ENCODE measurements around the gene BCKDK.

Gene BCKDK

GRCh38 chr16:31108794-31109558 lies 790 bp downstream of the BCKDK start:
- H3K36me3 ChIP-seq (ENCODE audit: control insufficient read depth, low read length): peaks cover 48% of the 10 kb centered on the region
- peak overlapping the region; percentile 92 for H3K4me3 ChIP-seq (ENCODE audit: low read length)
- H3K4me1 ChIP-seq (ENCODE audit: control insufficient read depth, low read length): peaks cover 25% of the 10 kb centered on the region
- peak overlapping the region; percentile 99 for H3K4me2 ChIP-seq (ENCODE audit: low read length)
- H4K20me1 ChIP-seq (ENCODE audit: control insufficient read depth, insufficient read depth, low read depth, low read length): no peaks in the 10 kb centered on the region
- peak overlapping the region; percentile 36; the same call in 1 of the 2 replicates for H3K27ac ChIP-seq (ENCODE audit: low read depth, low read length)
- H3K9me2 ChIP-seq (replicated peaks; ENCODE audit: control insufficient read depth, low read length): no peaks in the 10 kb centered on the region
- no peak for TF ChIP-seq CTCF (IDR thresholded peaks at IDR 0.05; ENCODE audit: low read depth, low read length, poor library complexity, severe bottlenecking)
- no peak for TF ChIP-seq EZH2phosphoT487 (IDR thresholded peaks at IDR 0.05; ENCODE audit: borderline replicate concordance, low read length)
- peaks cover 20% of the 10 kb centered on the region for H3K79me2 ChIP-seq (ENCODE audit: control insufficient read depth, low read length)
- H3K27me3 ChIP-seq (ENCODE audit: control insufficient read depth, low read length): no peaks in the 10 kb centered on the region
- no peaks in the 10 kb centered on the region for H3K9me3 ChIP-seq (ENCODE audit: control insufficient read depth, insufficient read depth, low read length)
- peaks cover 9% of the 10 kb centered on the region for H3F3A ChIP-seq (ENCODE audit: control insufficient read depth, insufficient read depth)

GRCh38 chr16:31109622-31110021 lies 1.4 kb downstream of the BCKDK start:
- Histone ChIP-seq H3K27me3 (ENCODE audit: control insufficient read depth, low read length) (no peaks in the 10 kb centered on the region), H3K4me2 (ENCODE audit: low read length) (peak overlapping the region; percentile 99; the same call in 1 of the 2 replicates), H4K20me1 (ENCODE audit: control insufficient read depth, insufficient read depth, low read depth, low read length) (no peaks in the 10 kb centered on the region), H3K27ac (ENCODE audit: low read depth, low read length) (no peak overlapping the region), H3K9me3 (ENCODE audit: control insufficient read depth, insufficient read depth, low read length) (no peaks in the 10 kb centered on the region), H3K4me3 (ENCODE audit: low read length) (peak overlapping the region; percentile 92; the same call in 1 of the 2 replicates), H3F3A (ENCODE audit: control insufficient read depth, insufficient read depth) (peaks cover 9% of the 10 kb centered on the region), H3K79me2 (ENCODE audit: control insufficient read depth, low read length) (peaks cover 20% of the 10 kb centered on the region), H3K9me2 (replicated peaks; ENCODE audit: control insufficient read depth, low read length) (no peaks in the 10 kb centered on the region), H3K4me1 (ENCODE audit: control insufficient read depth, low read length) (peaks cover 25% of the 10 kb centered on the region), H3K36me3 (ENCODE audit: control insufficient read depth, low read length) (peaks cover 48% of the 10 kb centered on the region)
- TF ChIP-seq EZH2phosphoT487 (IDR thresholded peaks at IDR 0.05; ENCODE audit: borderline replicate concordance, low read length) (no peak), CTCF (IDR thresholded peaks at IDR 0.05; ENCODE audit: low read depth, low read length, poor library complexity, severe bottlenecking) (no peak)

- Histone ChIP-seq H4K20me1 (ENCODE audit: control insufficient read depth, insufficient read depth, low read depth, low read length) (no peaks in the 10 kb centered on the region), H3K9me2 (replicated peaks; ENCODE audit: control insufficient read depth, low read length) (no peaks in the 10 kb centered on the region), H3K27me3 (ENCODE audit: control insufficient read depth, low read length) (no peaks in the 10 kb centered on the region), H3K4me1 (ENCODE audit: control insufficient read depth, low read length) (peaks cover 25% of the 10 kb centered on the region), H3K27ac (ENCODE audit: low read depth, low read length) (no peak overlapping the region), H3K4me3 (ENCODE audit: low read length) (no peak overlapping the region), H3K9me3 (ENCODE audit: control insufficient read depth, insufficient read depth, low read length) (no peaks in the 10 kb centered on the region), H3K79me2 (ENCODE audit: control insufficient read depth, low read length) (peaks cover 20% of the 10 kb centered on the region), H3F3A (ENCODE audit: control insufficient read depth, insufficient read depth) (peaks cover 9% of the 10 kb centered on the region), H3K4me2 (ENCODE audit: low read length) (no peak overlapping the region), H3K36me3 (ENCODE audit: control insufficient read depth, low read length) (peaks cover 48% of the 10 kb centered on the region)
- no peak for TF ChIP-seq EZH2phosphoT487 (IDR thresholded peaks at IDR 0.05; ENCODE audit: borderline replicate concordance, low read length)
- no peak for TF ChIP-seq CTCF (IDR thresholded peaks at IDR 0.05; ENCODE audit: low read depth, low read length, poor library complexity, severe bottlenecking)
Measured at GRCh38 chr16:31110106-31111034, 2.2 kb downstream of the BCKDK start.
